Measurements from ENCODE around the gene LYPD1.

GRCh38 chr2:132599556-132599955 is 70.4 kb downstream of the LYPD1 start:
- TF ChIP-seq CTCF (conservative IDR thresholded peaks at IDR 0.05), result no peak
- TF ChIP-seq ZFX (IDR thresholded peaks at IDR 0.05), result no peak

All from C4-2B (cell line).